K562 (cell line): ENCODE data around the gene PIRT. TPM values are rescaled to one million over a fixed set of nuclear protein-coding genes. Genes with fewer than 3 reads are reported as not detected.

Source experiments
- ATAC-seq: fragments of 200-7000 bp; cut with Tn5 transposase; 3 replicates; pipeline ENCODE4 v1.9.1; 2020; ENCODE audit warnings: moderate library complexity
- BruUV-seq: library from RNA; stranded (reverse); fragments of 400-500 nt; replicated peaks from 2 replicates; lab custom pipeline; 2021; lab: Mats Ljungman, UMichigan
- CTCF ChIA-PET: fragments of 300-600 bp; formaldehyde crosslinking; extraction: SDS; loops from one replicate; lab custom pipeline; 2021; ENCODE audit warnings: low intra/inter-chr PET ratio; lab: Yijun Ruan, JAX
- POLR2A ChIA-PET: fragments of 300-600, 350-650 bp; sonication (Branson Sonifier 250); formaldehyde crosslinking; extraction: SDS; loops from one replicate; lab custom pipeline; 2021; ENCODE audit warnings: antibody characterized with exemption, inconsistent platforms; lab: Yijun Ruan, JAX
- DNase-seq, 4 experiments: peaks; one replicate each; pipeline versions ENCODE4 v3.0.0 to v3.0.0-alpha.2; 2011 to 2018; ENCODE audit warnings: low spot score in 3 of 4, mixed read lengths in 3 of 4; ENCODE audit errors: extremely low read depth in 1 of 4
- FAIRE-seq: peaks from 2 replicates; lab custom pipeline; 2011; peaks lifted over from hg19 to GRCh38; lab: Jason Lieb, UNC
- H2AFZ ChIP-seq: 2 replicates; pipeline ENCODE4 v1.6.0; 2011; ENCODE audit warnings: low read depth, low read length, control low read depth, inconsistent platforms
- H3K27ac ChIP-seq: fragments of 200-600 bp; 3 replicates; pipeline ENCODE4 v1.8.0; 2011; ENCODE audit warnings: low read depth, mild to moderate bottlenecking, control low read depth, inconsistent platforms, low read length, moderate library complexity, mixed read lengths; ENCODE audit errors: extremely low read depth
- H3K27me3 ChIP-seq, 2 experiments: fragments of 300-600 bp in 1 of 2; 2 replicates in 1 of 2; 3 replicates in 1 of 2; pipeline versions ENCODE4 v1.6.0 to v1.8.0; 2011; ENCODE audit warnings: inconsistent platforms in 2 of 2, low read length in 2 of 2, mild to moderate bottlenecking in 1 of 2, mixed read lengths in 1 of 2, moderate library complexity in 1 of 2; ENCODE audit not compliant: control insufficient read depth in 2 of 2, insufficient read depth in 2 of 2
- H3K36me3 ChIP-seq: fragments of 300-600 bp; 3 replicates; pipeline ENCODE4 v1.8.0; 2011; ENCODE audit warnings: mild to moderate bottlenecking, low read length, inconsistent platforms; ENCODE audit not compliant: control insufficient read depth, insufficient read depth
- H3K4me1 ChIP-seq, 2 experiments: fragments of 200-600 bp in 1 of 2; replicated peaks in 1 of 2; 2 replicates in 1 of 2; 3 replicates in 1 of 2; pipeline versions ENCODE4 v1.5.1 to v1.8.0; 2011; ENCODE audit warnings: inconsistent platforms in 2 of 2, low read length in 2 of 2, mild to moderate bottlenecking in 1 of 2, mixed read lengths in 1 of 2, moderate library complexity in 1 of 2; ENCODE audit not compliant: control insufficient read depth in 2 of 2, insufficient read depth in 2 of 2
- H3K4me2 ChIP-seq: 2 replicates; pipeline ENCODE4 v1.6.1; 2011; ENCODE audit warnings: low read length, control low read depth, inconsistent platforms, mixed read lengths; ENCODE audit not compliant: insufficient read depth
- H3K4me3 ChIP-seq: fragments of 200-600 bp; sonication (generic), shearing (Covaris generic); 2 replicates; pipeline ENCODE4 v1.5.1; 2016; ENCODE audit warnings: control low read depth, inconsistent platforms
- H3K79me2 ChIP-seq: fragments of 200-600 bp; 3 replicates; pipeline ENCODE4 v1.8.0; 2011; ENCODE audit warnings: low read length, inconsistent platforms; ENCODE audit not compliant: control insufficient read depth, insufficient read depth
- H3K9ac ChIP-seq, 2 experiments: 2 replicates each; pipeline versions ENCODE4 v1.6.0 to v1.6.1; 2011; ENCODE audit warnings: low read depth in 2 of 2, low read length in 2 of 2, control low read depth in 1 of 2, inconsistent platforms in 1 of 2, mild to moderate bottlenecking in 1 of 2, mixed read lengths in 1 of 2; ENCODE audit not compliant: insufficient read depth in 1 of 2
- H3K9me1 ChIP-seq: one replicate; pipeline ENCODE4 v1.6.0; 2011; ENCODE audit warnings: inconsistent platforms, mild to moderate bottlenecking, low read length, moderate library complexity; ENCODE audit not compliant: control insufficient read depth, insufficient read depth
- H3K9me3 ChIP-seq: replicated peaks from 2 replicates; pipeline ENCODE4 v1.5.1; 2011; ENCODE audit warnings: low read depth, low read length, inconsistent platforms; ENCODE audit not compliant: control insufficient read depth, insufficient read depth
- H4K20me1 ChIP-seq: replicated peaks from 2 replicates; pipeline ENCODE4 v1.6.1; 2011; ENCODE audit warnings: low read length, inconsistent platforms, mixed read lengths; ENCODE audit not compliant: control insufficient read depth, insufficient read depth
- HSF4 ChIP-seq: fragments of 250-450 bp; sonication (Bioruptor Pico); IDR thresholded peaks from 2 replicates; pipeline ENCODE4 v2.1.2; 2022; ENCODE audit warnings: mild to moderate bottlenecking, moderate library complexity, borderline replicate concordance
- KDM2B ChIP-seq: fragments of 250-450 bp; sonication (Bioruptor Pico); IDR thresholded peaks from 2 replicates; pipeline ENCODE4 v1.8.0; 2021; ENCODE audit warnings: mild to moderate bottlenecking, moderate library complexity
- NEUROD1 ChIP-seq: fragments of 150-350 bp; IDR thresholded peaks from 2 replicates; pipeline ENCODE4 v1.6.1; 2014; ENCODE audit warnings: borderline replicate concordance, low read length, low read depth; ENCODE audit not compliant: partially characterized antibody
- NR2C1 ChIP-seq, 2 experiments: fragments of 450-650 bp; IDR thresholded peaks; 2 replicates each; pipeline ENCODE4 v1.6.1; 2017; ENCODE audit warnings: mild to moderate bottlenecking in 2 of 2, antibody characterized with exemption in 1 of 2, inconsistent platforms in 1 of 2, missing compliant biosample characterization in 1 of 2, missing genetic modification characterization in 1 of 2
- POLR2H ChIP-seq: IDR thresholded peaks from 2 replicates; pipeline ENCODE4 v1.6.1; 2016; ENCODE audit warnings: missing genetic modification characterization, low read depth, mild to moderate bottlenecking, control low read depth, missing compliant biosample characterization, moderate library complexity
- RFX1 ChIP-seq: fragments of 450-650 bp; IDR thresholded peaks from 2 replicates; pipeline ENCODE4 v1.6.1; 2016; ENCODE audit warnings: mild to moderate bottlenecking, moderate library complexity
- SRSF3 ChIP-seq: fragments of 200-400 bp; formaldehyde crosslinking; IDR thresholded peaks from 2 replicates; pipeline ENCODE4 v1.6.1; 2016; ENCODE audit warnings: mild to moderate bottlenecking, low read length, moderate library complexity; ENCODE audit not compliant: insufficient read depth
- TAF7 ChIP-seq: fragments of 450-650 bp; IDR thresholded peaks from 2 replicates; pipeline ENCODE4 v1.6.1; 2016; ENCODE audit warnings: missing genetic modification characterization, missing compliant biosample characterization
- ZNF436 ChIP-seq: fragments of 250-450, 450-650 bp; sonication (Bioruptor Pico); formaldehyde crosslinking; IDR thresholded peaks from 2 replicates; pipeline ENCODE4 v1.7.0; 2020; ENCODE audit warnings: mild to moderate bottlenecking
- ZNF445 ChIP-seq: fragments of 250-450 bp; sonication (Bioruptor Pico); IDR thresholded peaks from 2 replicates; pipeline ENCODE4 v1.4.0; 2020; ENCODE audit warnings: low read depth, mild to moderate bottlenecking, moderate library complexity
- ZNF764 ChIP-seq: fragments of 250-450 bp; sonication (Bioruptor Pico); IDR thresholded peaks from 2 replicates; pipeline ENCODE4 v1.4.0; 2020; ENCODE audit warnings: low read depth, mild to moderate bottlenecking, moderate library complexity
- WGBS: fragments of 100-300 bp; shearing (Covaris generic); methylation state at CpG from one replicate; pipeline ENCODE4 v1.1.6; 2016; ENCODE audit warnings: low coverage, mixed read lengths; ENCODE audit not compliant: insufficient coverage; ENCODE audit errors: missing lambda C conversion rate; 5-methylcytosine and 5-hydroxymethylcytosine counted together
- in situ Hi-C: fragments of 300-500 bp; cut with MboI; formaldehyde crosslinking; loops from 4 replicates; pipeline ENCODE4 v1.15.0; 2018; ENCODE audit warnings: inconsistent platforms, mixed read lengths
- intact Hi-C: fragments of 100-400 bp; cut with micrococcal nuclease; formaldehyde crosslinking; loops from 2 replicates; pipeline ENCODE4 v1.14.2; 2022
- polyA plus RNA-seq, 8 experiments: library from polyadenylated mRNA; depleted of rRNA in 4 of 8; stranded (reverse) in 5 of 8; unstranded in 3 of 8; fragments of >200 nt; fragmentation: Nextera tagmentation in 2 of 8; fragmentation: Illumina TruSeq in 1 of 8; extraction: Ambion mirVana in 2 of 8; extraction: Trizol in 1 of 8; gene quantifications; 2 replicates each; pipeline versions ENCODE4 v1.2.1 to v1.2.3, GENCODE V29; 2011 to 2014; ENCODE audit warnings: inconsistent platforms in 1 of 8, missing spikeins in 1 of 8
- total RNA-seq, 7 experiments: library from RNA; depleted of rRNA in 6 of 7; stranded (reverse); fragments of >200 nt in 6 of 7; fragmentation: Illumina TruSeq in 2 of 7; extraction: Trizol in 2 of 7; gene quantifications; 2 replicates each; pipeline versions ENCODE4 v1.2.1 to v1.2.3, GENCODE V29; 2011 to 2021; ENCODE audit warnings: low replicate concordance in 1 of 7
- TF ChIP-seq, protein P1 (sequence below): fragments of 250-450 bp; sonication (Bioruptor Pico); IDR thresholded peaks from 2 replicates; pipeline ENCODE4 v1.4.0; 2020; ENCODE audit warnings: mild to moderate bottlenecking
- TF ChIP-seq, protein P2 (sequence below), 2 experiments: fragments of 450-650 bp in 1 of 2; IDR thresholded peaks; 2 replicates each; pipeline ENCODE4 v1.6.1; 2011 to 2017; ENCODE audit warnings: low read depth in 2 of 2, antibody characterized with exemption in 1 of 2, borderline replicate concordance in 1 of 2, low read length in 1 of 2, mild to moderate bottlenecking in 1 of 2, mixed read lengths in 1 of 2; ENCODE audit not compliant: control insufficient read depth in 1 of 2
- TF ChIP-seq, protein P3 (sequence below): fragments of 450-650 bp; IDR thresholded peaks from 2 replicates; pipeline ENCODE4 v1.6.1; 2016; ENCODE audit warnings: borderline replicate concordance

Gene PIRT
- total and polyA plus RNA-seq, 9 of the 15 experiments (the other 6 are each of a cell fraction or from before 2014, with no cell fraction given), result not detected

DNA sequence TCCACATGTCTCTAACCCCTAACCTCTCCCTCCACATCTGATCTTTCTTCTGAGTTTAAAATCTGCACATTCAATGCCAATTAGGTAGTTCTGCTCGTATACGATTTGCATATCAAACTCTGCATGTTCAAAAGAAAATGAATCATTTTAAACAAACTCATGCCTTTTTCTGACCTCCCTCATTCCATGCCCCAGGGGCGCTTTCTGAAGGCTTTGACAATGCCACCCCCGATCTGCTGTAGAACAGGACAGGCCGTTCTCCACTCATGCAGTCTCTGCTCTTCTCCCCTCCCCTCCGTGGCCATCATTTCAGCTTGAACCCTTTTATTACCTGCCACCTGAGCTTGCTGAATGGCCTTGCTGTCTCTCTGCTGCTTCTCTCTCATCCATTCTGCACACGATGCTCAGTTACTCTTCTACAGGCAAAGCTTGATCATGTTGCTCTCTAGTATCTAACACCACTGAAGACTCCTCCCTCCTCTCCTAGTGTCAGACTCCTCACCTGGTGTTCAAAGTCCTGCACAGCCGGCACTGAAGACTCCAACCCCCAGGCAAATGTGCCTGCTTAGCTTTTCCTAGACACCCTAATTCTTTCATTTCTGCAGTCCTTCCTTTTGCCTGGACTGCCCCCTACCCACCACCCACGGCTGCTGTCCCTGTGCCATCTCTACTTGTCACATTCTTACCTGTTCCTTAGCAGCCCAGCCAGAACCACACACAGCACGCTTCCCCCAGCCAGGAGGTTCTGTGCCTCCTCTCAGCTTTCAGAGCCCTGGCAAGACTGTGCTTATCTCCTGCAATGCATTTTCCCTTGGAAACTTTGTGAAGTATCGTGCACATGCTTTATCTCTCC lies 40.2 kb downstream of the PIRT start:
- Histone ChIP-seq H3K4me2 (no peak overlapping the region), H3K9me1 (no peaks in the 10 kb centered on the region), H3K27ac (no peak overlapping the region), H3K4me1 (no peaks in the 10 kb centered on the region), H3K9me3 (no peaks in the 10 kb centered on the region), H2AFZ (no peak overlapping the region), H4K20me1 (no peaks in the 10 kb centered on the region), H3K27me3 (peaks cover 0 to 3% of the 10 kb centered on the region in 2 experiments; a peak in 2 of 5 replicates), H3K79me2 (no peaks in the 10 kb centered on the region), H3K4me3 (no peak overlapping the region), H3K9ac (no peak overlapping the region), H3K36me3 (no peaks in the 10 kb centered on the region)
- intact Hi-C loops, result no loop called here
- in situ Hi-C loops, result no loop called here
- no peak for FAIRE-seq
- WGBS, result 1% methylated on average over 10 of the region's 11 CpGs
- POLR2A ChIA-PET, result no interaction called here
- ATAC-seq, result no peak
- no peak for DNase-seq
- CTCF ChIA-PET, result no interaction called here
- BruUV-seq, result no TSS peak
- TF ChIP-seq ZNF445 (CRISPR knock-in tag) (no peak), ZNF436 (CRISPR knock-in tag) (no peak), HSF4 (CRISPR knock-in tag) (no peak), ZNF764 (CRISPR knock-in tag) (no peak), NEUROD1 (no peak), TAF7 (tag) (no peak), POLR2H (tag) (no peak), RFX1 (no peak), KDM2B (CRISPR knock-in tag) (no peak), SRSF3 (no peak), NR2C1 (IDR thresholded peaks at IDR 0.05) (no peak), NR2C1 (tag; IDR thresholded peaks at IDR 0.05) (no peak)
- TF ChIP-seq, protein P1, sequence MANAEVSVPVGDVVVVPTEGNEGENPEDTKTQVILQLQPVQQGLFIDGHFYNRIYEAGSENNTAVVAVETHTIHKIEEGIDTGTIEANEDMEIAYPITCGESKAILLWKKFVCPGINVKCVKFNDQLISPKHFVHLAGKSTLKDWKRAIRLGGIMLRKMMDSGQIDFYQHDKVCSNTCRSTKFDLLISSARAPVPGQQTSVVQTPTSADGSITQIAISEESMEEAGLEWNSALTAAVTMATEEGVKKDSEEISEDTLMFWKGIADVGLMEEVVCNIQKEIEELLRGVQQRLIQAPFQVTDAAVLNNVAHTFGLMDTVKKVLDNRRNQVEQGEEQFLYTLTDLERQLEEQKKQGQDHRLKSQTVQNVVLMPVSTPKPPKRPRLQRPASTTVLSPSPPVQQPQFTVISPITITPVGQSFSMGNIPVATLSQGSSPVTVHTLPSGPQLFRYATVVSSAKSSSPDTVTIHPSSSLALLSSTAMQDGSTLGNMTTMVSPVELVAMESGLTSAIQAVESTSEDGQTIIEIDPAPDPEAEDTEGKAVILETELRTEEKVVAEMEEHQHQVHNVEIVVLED, result no peak
- TF ChIP-seq, protein P2, sequence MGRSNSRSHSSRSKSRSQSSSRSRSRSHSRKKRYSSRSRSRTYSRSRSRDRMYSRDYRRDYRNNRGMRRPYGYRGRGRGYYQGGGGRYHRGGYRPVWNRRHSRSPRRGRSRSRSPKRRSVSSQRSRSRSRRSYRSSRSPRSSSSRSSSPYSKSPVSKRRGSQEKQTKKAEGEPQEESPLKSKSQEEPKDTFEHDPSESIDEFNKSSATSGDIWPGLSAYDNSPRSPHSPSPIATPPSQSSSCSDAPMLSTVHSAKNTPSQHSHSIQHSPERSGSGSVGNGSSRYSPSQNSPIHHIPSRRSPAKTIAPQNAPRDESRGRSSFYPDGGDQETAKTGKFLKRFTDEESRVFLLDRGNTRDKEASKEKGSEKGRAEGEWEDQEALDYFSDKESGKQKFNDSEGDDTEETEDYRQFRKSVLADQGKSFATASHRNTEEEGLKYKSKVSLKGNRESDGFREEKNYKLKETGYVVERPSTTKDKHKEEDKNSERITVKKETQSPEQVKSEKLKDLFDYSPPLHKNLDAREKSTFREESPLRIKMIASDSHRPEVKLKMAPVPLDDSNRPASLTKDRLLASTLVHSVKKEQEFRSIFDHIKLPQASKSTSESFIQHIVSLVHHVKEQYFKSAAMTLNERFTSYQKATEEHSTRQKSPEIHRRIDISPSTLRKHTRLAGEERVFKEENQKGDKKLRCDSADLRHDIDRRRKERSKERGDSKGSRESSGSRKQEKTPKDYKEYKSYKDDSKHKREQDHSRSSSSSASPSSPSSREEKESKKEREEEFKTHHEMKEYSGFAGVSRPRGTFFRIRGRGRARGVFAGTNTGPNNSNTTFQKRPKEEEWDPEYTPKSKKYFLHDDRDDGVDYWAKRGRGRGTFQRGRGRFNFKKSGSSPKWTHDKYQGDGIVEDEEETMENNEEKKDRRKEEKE (IDR thresholded peaks at IDR 0.05; ENCODE audit: borderline replicate concordance in 1 of 2, control insufficient read depth in 1 of 2, low read depth in 2 of 2, low read length in 1 of 2), result no peak
- TF ChIP-seq, protein P3, sequence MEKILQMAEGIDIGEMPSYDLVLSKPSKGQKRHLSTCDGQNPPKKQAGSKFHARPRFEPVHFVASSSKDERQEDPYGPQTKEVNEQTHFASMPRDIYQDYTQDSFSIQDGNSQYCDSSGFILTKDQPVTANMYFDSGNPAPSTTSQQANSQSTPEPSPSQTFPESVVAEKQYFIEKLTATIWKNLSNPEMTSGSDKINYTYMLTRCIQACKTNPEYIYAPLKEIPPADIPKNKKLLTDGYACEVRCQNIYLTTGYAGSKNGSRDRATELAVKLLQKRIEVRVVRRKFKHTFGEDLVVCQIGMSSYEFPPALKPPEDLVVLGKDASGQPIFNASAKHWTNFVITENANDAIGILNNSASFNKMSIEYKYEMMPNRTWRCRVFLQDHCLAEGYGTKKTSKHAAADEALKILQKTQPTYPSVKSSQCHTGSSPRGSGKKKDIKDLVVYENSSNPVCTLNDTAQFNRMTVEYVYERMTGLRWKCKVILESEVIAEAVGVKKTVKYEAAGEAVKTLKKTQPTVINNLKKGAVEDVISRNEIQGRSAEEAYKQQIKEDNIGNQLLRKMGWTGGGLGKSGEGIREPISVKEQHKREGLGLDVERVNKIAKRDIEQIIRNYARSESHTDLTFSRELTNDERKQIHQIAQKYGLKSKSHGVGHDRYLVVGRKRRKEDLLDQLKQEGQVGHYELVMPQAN, result no peak
